ENCODE measurements around the gene SPNS3. TPM values are rescaled to one million over a fixed set of nuclear protein-coding genes. Genes with fewer than 3 reads are reported as not detected.

SPNS3 gene
- total RNA-seq, 4 donors from 2014 or later = 0.16 to 0.56 TPM; not detected in 2

DNA sequence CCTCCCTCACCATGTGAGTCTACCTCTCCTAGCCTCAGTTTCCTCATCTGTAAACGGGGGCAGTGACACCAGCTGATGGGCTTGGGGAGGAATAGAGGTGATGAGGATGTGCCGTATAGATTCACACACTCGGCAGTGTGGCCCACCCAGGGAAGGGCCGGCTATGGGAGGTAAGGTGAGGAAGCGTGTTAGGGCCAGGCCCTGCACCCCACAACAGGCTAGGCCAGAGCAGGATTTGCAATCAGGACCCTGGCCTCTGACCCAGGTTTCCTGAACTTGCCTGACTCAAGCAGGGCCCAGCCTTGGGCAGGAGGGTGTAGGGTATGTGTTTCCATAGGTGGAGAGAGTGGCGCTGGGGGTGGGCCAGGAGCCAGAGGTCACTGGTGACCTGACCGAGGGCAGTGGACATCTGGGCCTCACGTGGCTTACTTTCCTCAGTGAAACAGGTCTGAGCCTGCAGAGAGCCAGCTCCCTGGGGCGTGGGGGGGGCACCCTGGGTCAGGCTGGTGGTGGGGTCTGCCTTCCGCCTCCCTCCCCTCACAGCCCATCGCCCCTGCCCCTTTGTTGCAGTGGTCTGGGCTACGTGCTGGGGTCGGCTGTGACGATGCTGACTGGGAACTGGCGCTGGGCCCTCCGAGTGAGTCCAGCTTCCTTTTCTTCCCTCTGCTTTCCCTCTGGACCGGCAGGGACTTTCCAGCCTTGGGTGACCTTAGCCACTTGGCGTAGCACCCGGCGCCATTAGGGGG lies 12.8 kb downstream of the SPNS3 start:
- H3K4me3 ChIP-seq (ENCODE audit: low read depth, poor library complexity, severe bottlenecking) = no peak overlapping the region
- TF ChIP-seq, protein P1, sequence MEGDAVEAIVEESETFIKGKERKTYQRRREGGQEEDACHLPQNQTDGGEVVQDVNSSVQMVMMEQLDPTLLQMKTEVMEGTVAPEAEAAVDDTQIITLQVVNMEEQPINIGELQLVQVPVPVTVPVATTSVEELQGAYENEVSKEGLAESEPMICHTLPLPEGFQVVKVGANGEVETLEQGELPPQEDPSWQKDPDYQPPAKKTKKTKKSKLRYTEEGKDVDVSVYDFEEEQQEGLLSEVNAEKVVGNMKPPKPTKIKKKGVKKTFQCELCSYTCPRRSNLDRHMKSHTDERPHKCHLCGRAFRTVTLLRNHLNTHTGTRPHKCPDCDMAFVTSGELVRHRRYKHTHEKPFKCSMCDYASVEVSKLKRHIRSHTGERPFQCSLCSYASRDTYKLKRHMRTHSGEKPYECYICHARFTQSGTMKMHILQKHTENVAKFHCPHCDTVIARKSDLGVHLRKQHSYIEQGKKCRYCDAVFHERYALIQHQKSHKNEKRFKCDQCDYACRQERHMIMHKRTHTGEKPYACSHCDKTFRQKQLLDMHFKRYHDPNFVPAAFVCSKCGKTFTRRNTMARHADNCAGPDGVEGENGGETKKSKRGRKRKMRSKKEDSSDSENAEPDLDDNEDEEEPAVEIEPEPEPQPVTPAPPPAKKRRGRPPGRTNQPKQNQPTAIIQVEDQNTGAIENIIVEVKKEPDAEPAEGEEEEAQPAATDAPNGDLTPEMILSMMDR (IDR thresholded peaks at IDR 0.05) = no peak
- TF ChIP-seq POLR2A (IDR thresholded peaks at IDR 0.05) = no peak
- DNase-seq (ENCODE audit: low spot score in 2 of 2) = no peak
- WGBS, 2 donors = 82% methylated on average over 19 to 20 of the region's 20 CpGs
- intact Hi-C loops (cut with DNase I; ENCODE audit: low total_unique reads) = no loop called here

- WGBS, 2 donors = 56 to 64% methylated on average over 11 of the region's 11 CpGs
- intact Hi-C loops (cut with DNase I; ENCODE audit: low total_unique reads) = no loop called here
- TF ChIP-seq POLR2A (IDR thresholded peaks at IDR 0.05) = no peak
- TF ChIP-seq, protein P1 (IDR thresholded peaks at IDR 0.05) = no peak
- H3K4me3 ChIP-seq (ENCODE audit: low read depth, poor library complexity, severe bottlenecking) = no peak overlapping the region
- DNase-seq (ENCODE audit: low spot score in 2 of 2) = no peak
These were observed 14.6 kb downstream of the SPNS3 start for GRCh38 chr17:4448197-4448980.

GRCh38 chr17:4449736-4450135 lies 16.0 kb downstream of the SPNS3 start:
- TF ChIP-seq POLR2A (IDR thresholded peaks at IDR 0.05) = no peak
- TF ChIP-seq, protein P1 (IDR thresholded peaks at IDR 0.05) = no peak
- no peak for DNase-seq (ENCODE audit: low spot score in 2 of 2)

DNA sequence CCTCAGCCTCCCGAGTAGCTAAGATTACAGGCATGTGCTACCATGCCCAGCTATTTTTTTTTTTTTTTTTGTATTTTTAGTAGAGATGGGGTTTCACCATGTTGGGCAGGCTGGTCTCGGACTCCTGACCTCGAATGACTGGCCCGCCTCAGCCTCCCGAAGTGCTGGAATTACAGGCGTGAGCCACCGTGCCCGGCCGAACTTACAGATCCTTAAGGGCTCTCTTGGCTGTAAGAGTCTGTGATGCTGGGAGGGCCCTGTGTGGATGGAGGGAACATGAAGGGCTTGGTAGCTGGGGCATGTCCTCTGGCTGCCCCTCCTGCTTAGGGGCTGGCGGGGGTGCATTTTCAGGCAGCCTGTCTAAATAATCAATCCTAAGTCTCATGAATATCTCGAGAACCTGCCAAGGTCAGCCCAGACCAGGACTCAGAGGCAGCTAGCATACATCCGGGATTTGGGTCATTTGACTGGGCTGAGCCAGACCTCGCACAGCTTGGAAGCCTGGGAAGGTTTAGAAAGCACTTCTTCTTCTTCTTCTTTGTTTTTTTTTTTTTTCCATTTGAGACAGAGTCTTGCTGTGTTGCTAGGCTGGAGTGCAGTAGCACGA lies 17.1 kb downstream of the SPNS3 start:
- intact Hi-C loops (cut with DNase I; ENCODE audit: low total_unique reads) = no loop called here
- H3K4me3 ChIP-seq (ENCODE audit: low read depth, poor library complexity, severe bottlenecking) = no peak overlapping the region
- 81 to 91% methylated on average over 14 of the region's 14 CpGs for WGBS, 2 donors
- no peak for TF ChIP-seq POLR2A (IDR thresholded peaks at IDR 0.05)
- TF ChIP-seq, protein P1 (IDR thresholded peaks at IDR 0.05) = no peak
- DNase-seq (ENCODE audit: low spot score in 2 of 2) = no peak

More at GRCh38 chr17:4449736-4450135, 16.0 kb downstream of the SPNS3 start:
- WGBS, 2 donors = 33 to 46% methylated on average over 11 of the region's 11 CpGs
- H3K4me3 ChIP-seq (ENCODE audit: low read depth, poor library complexity, severe bottlenecking) = no peak overlapping the region
- intact Hi-C loops (cut with DNase I; ENCODE audit: low total_unique reads) = no loop called here

DNA sequence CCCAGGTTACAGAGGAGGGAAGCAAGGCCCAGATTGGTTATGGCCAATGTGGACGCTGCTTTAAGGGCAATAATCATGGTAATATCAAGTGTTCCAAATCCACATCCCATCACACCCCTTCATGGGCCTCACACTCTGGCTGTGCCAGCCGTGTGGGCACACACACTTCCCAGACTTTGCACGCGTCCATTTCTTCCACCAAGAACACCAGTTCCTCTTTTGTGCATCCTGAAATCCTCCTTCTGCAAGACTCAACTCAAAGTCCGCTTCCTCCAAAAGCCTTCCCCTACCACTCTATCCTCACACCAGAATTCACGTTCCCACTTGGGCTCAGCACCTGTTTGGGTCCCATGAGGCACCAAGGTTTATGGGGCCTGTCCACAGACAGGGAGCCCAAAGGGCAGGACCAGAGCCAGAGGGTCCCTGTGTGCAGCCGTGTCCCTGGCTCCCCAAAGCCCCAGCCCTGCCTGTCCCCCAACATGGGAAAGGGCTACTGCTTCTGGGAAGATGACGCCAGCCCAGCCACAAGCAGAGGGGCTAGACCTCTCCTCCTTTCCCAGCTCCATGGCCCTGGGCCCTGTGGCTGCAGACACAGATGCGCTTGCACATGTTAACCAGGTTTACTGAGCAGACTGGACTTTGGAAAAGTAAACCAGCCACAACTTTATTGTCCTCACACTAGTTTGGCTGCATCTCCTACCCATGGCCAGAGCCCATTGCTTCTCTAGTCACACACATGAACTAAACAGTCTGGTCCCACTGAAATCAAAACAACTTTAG lies 20.3 kb downstream of the SPNS3 start:
- intact Hi-C loops (cut with DNase I; ENCODE audit: low total_unique reads) = no loop called here
- WGBS, 2 donors = 82 to 83% methylated on average over 9 of the region's 9 CpGs
- no peak overlapping the region for H3K4me3 ChIP-seq (ENCODE audit: low read depth, poor library complexity, severe bottlenecking)
- DNase-seq (ENCODE audit: low spot score in 2 of 2) = no peak
- TF ChIP-seq, protein P1 (IDR thresholded peaks at IDR 0.05) = no peak
- TF ChIP-seq POLR2A (IDR thresholded peaks at IDR 0.05) = no peak

Data from lower leg skin (tissue), 4 donors.